ENCODE measurements around the gene PLEKHH2.

GRCh38 chr2:43810888-43811287, 173.8 kb downstream of the PLEKHH2 start:
- TF ChIP-seq CTCF (IDR thresholded peaks at IDR 0.05 in 8 of 11, conservative IDR thresholded peaks at IDR 0.05 in 3 of 11): no peak
- no peak for TF ChIP-seq POLR2AphosphoS5 (IDR thresholded peaks at IDR 0.05)
- TF ChIP-seq POLR2A (IDR thresholded peaks at IDR 0.05): no peak
